Measurements from ENCODE around the gene BIRC2. TPM values are rescaled to one million over a fixed set of nuclear protein-coding genes. Genes with fewer than 3 reads are reported as not detected.

Gene BIRC2
- total RNA-seq, 2 donors from 2014 or later, result 48.7 to 92.9 TPM

GRCh38 chr11:102410382-102410784 is 63.4 kb downstream of the BIRC2 start:
- no peak overlapping the region for H3K4me3 ChIP-seq
- DNase-seq (ENCODE audit: low spot score) (no peak), ATAC-seq (ENCODE audit: insufficient number of reproducible peaks, low FRiP score, low read depth) (no peak)
- H3K27ac ChIP-seq, result no peak overlapping the region
- no peaks in the 10 kb centered on the region for H3K36me3 ChIP-seq
- H3K4me1 ChIP-seq (ENCODE audit: control insufficient read depth in 1 of 2, low read depth in 2 of 2), result peaks cover 0 to 6% of the 10 kb centered on the region in 2 donors
- TF ChIP-seq CTCF (IDR thresholded peaks at IDR 0.05), result no peak
- H3K27me3 ChIP-seq (replicated peaks; ENCODE audit: insufficient read depth), result no peaks in the 10 kb centered on the region
- H3K9me3 ChIP-seq, result no peaks in the 10 kb centered on the region

GRCh38 chr11:102411142-102411541 is 64.1 kb downstream of the BIRC2 start:
- peaks cover 0 to 6% of the 10 kb centered on the region in 2 donors for H3K4me1 ChIP-seq (ENCODE audit: control insufficient read depth in 1 of 2, low read depth in 2 of 2)
- no peaks in the 10 kb centered on the region for H3K36me3 ChIP-seq
- DNase-seq (ENCODE audit: low spot score), result no peak
- H3K9me3 ChIP-seq, result no peaks in the 10 kb centered on the region
- H3K4me3 ChIP-seq, result no peak overlapping the region
- H3K27ac ChIP-seq, result no peak overlapping the region
- no peaks in the 10 kb centered on the region for H3K27me3 ChIP-seq (replicated peaks; ENCODE audit: insufficient read depth)
- ATAC-seq (ENCODE audit: insufficient number of reproducible peaks, low FRiP score, low read depth), result no peak
- no peak for TF ChIP-seq CTCF (IDR thresholded peaks at IDR 0.05)

GRCh38 chr11:102413497-102413896 is 66.5 kb downstream of the BIRC2 start:
- TF ChIP-seq CTCF (IDR thresholded peaks at IDR 0.05), result no peak
- H3K36me3 ChIP-seq, result no peaks in the 10 kb centered on the region
- H3K9me3 ChIP-seq, result no peaks in the 10 kb centered on the region
- no peak overlapping the region for H3K4me3 ChIP-seq
- DNase-seq (ENCODE audit: low spot score), result no peak
- no peaks in the 10 kb centered on the region for H3K27me3 ChIP-seq (replicated peaks; ENCODE audit: insufficient read depth)
- H3K27ac ChIP-seq, result no peak overlapping the region
- H3K4me1 ChIP-seq (ENCODE audit: control insufficient read depth in 1 of 2, low read depth in 2 of 2), result no peaks in the 10 kb centered on the region
- no peak for ATAC-seq (ENCODE audit: insufficient number of reproducible peaks, low FRiP score, low read depth)

GRCh38 chr11:102414559-102414958 is 67.5 kb downstream of the BIRC2 start:
- Histone ChIP-seq H3K4me3 (no peak overlapping the region), H3K36me3 (no peaks in the 10 kb centered on the region), H3K27me3 (replicated peaks; ENCODE audit: insufficient read depth) (no peaks in the 10 kb centered on the region), H3K27ac (no peak overlapping the region), H3K4me1 (ENCODE audit: control insufficient read depth in 1 of 2, low read depth in 2 of 2) (no peaks in the 10 kb centered on the region), H3K9me3 (no peaks in the 10 kb centered on the region)
- ATAC-seq (ENCODE audit: insufficient number of reproducible peaks, low FRiP score, low read depth) (no peak), DNase-seq (ENCODE audit: low spot score) (no peak)
- TF ChIP-seq CTCF (IDR thresholded peaks at IDR 0.05), result no peak

- H3K27me3 ChIP-seq (replicated peaks; ENCODE audit: insufficient read depth), result no peaks in the 10 kb centered on the region
- DNase-seq (ENCODE audit: low spot score) (no peak), ATAC-seq (ENCODE audit: insufficient number of reproducible peaks, low FRiP score, low read depth) (no peak)
- no peak for TF ChIP-seq CTCF (IDR thresholded peaks at IDR 0.05)
- H3K9me3 ChIP-seq, result no peaks in the 10 kb centered on the region
- H3K36me3 ChIP-seq, result no peaks in the 10 kb centered on the region
- no peaks in the 10 kb centered on the region for H3K4me1 ChIP-seq (ENCODE audit: control insufficient read depth in 1 of 2, low read depth in 2 of 2)
- H3K27ac ChIP-seq, result no peak overlapping the region
- no peak overlapping the region for H3K4me3 ChIP-seq
These were observed 68.4 kb downstream of the BIRC2 start for GRCh38 chr11:102415304-102415916.

Data from thoracic aorta (tissue), 2 donors.